Mammary epithelial cell (primary cell): ENCODE results near the gene TSEN34.

ENCODE experiments used
- CTCF ChIP-seq, 2 donors: IDR thresholded peaks in 1 of 2; conservative IDR thresholded peaks in 1 of 2; 2 replicates each; pipeline ENCODE4 v1.5.1; 2011 to 2012; ENCODE audit warnings: inconsistent platforms in 2 of 2, low read length in 2 of 2, mild to moderate bottlenecking in 2 of 2, control low read depth in 1 of 2, low read depth in 1 of 2; ENCODE audit not compliant: insufficient read depth in 1 of 2; ENCODE audit errors: extremely low read depth in 1 of 2
- EZH2 ChIP-seq: IDR thresholded peaks from 2 replicates; pipeline ENCODE4 v1.6.1; 2012; ENCODE audit warnings: low read length, inconsistent platforms, borderline replicate concordance

- no peak for TF ChIP-seq CTCF (conservative IDR thresholded peaks at IDR 0.05 in 1 of 2, IDR thresholded peaks at IDR 0.05 in 1 of 2; ENCODE audit: extremely low read depth in 1 of 2, insufficient read depth in 1 of 2, low read depth in 1 of 2, low read length in 2 of 2)
- no peak for TF ChIP-seq EZH2
Measured at GRCh38 chr19:54155694-54156093, 35.4 kb upstream of the TSEN34 start.
